ENCODE results near the gene SNAPC3.
"Not testable (repeated sequence)": the region's sequence is repeated elsewhere in the genome, so short reads cannot be mapped to it uniquely, and the experiment has no call there.

The SNAPC3 gene

DNA sequence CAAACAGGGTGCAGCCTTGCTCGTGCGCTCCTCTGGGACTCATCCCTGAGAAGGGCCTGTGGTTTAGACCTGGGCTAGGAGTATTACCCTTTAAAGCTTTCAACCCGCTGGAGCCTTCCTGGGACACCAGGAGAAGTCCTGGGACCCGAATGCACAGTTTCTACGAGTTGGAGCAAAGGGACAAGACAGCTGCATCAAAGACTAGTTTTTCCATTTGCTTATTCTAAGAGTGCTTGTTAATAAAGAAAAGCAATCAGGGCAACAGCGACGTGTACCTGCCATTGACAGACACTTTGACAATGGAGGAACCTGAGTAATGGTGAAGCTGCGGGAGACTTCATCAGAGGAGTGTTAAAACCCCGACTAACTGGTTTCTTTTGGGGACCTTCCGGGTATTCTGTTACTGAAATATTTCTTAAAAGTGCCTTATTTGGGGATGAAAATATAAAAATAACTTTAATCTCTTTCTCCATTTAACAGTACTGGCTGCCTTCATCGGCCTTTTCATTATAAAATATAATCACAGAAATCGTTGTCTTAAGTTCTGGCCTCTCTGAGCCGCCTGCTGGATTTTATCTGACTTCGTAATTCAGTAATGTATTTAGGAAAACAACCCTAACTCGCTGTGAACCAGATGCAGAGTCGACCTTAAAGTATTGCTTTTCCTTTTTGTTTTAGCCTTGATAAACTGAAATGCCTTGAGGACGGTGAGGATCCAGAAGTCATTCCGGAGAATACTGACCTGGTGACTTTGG is 732 bp downstream of the SNAPC3 start:
- no peak for DNase-seq (ENCODE audit: low spot score)

DNA sequence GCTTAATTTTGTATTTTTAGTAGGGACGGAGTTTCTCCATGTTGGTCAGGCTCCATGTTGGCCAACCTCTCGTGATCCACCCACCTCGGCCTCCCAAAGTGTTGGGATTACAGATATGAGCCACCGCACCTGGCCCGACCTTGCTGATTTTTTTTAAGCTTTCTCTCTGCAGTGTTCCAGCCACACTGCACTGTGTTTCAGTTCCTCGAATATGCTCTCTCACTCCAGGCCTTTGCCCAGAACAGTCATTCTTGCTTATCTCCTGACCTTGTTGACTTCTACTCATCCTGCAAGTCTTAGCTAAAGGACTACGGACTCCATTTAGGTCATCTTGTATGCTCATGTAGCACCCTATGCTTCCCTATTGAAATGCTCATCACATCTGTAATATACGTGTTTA is 3.3 kb downstream of the SNAPC3 start:
- no peak for DNase-seq (ENCODE audit: low spot score)

DNA sequence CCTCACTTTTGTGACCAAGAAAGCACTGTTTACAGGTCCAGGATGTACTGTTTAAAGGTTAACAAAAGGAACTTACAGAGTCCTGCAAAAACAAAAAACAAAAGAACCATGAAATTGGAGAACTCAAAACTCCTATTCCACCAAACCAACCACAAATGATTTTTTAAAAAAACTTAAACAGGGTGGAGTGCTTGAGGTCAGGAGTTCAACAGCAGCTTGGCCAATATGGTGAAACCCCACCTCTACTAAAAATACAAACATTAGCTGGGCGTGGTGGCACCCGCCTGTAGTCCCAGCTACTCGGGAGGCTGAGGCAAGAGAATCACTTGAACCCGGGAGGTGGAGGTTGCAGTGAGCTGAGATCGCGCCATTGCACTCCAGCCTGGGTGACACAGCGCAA is 5.0 kb downstream of the SNAPC3 start:
- not testable (repeated sequence) for DNase-seq (ENCODE audit: low spot score)

DNA sequence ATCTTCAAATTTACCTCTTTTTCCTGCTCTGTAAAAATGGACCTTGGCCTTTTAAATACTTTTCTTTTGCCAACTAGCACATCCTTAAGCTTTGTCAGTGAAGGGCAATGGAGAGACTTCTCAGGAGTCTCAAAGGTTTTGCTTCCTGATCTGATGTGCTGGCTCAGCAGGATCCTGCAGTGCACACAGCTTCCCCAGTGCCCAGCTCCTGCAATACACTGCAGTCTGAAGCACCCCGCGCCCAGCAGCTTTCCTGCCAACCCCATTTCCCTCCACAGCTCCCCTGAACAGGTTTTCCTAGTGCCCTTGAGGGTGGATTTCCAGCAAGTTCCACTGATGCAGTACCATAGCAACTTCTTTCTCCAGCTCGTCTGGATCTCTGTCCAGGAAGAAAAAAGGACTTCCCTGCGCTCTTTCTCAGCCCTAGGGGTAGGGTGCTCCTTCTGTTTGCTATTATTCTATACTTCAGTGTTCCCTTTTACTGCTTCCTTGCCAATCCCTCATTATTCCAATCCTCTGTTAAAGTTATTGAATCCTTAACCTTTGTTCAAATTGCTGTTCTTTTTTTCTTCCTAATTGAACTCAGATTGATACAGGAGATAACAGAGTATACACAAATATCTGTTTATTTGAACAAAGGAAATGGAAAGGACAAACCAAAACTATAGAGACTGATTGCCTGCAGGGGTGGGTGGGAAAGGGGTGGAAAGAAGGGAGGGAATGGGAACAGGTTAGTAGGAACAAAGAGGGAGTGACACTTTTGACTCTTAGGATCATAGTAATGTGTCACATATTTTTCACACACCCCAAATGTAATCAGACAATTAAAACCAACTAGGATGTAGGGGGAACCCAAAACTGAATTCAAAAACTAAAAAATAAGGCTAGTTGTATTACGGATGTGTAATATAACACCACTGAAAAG is 8.5 kb downstream of the SNAPC3 start:
- no peak for DNase-seq (ENCODE audit: low spot score)

DNA sequence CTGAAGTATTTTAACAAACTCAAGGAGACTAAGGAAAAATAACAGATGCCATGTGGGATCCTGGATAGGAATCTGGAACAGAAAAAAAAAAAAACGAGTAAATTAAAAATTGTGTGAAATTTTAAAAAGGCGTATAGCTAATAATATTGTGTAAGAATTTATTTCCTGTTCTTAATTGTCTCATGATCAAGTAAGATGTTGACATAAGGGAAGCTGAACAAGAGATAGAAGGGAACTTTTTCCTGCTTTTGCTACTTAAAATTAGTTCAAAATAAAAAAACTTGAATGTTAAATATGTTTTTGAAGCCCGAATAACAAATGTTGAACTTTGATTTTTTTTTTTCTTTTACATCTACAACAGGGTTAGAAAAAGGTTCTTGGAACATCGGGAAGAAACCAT is 10.5 kb downstream of the SNAPC3 start:
- no peak for DNase-seq (ENCODE audit: low spot score)

DNA sequence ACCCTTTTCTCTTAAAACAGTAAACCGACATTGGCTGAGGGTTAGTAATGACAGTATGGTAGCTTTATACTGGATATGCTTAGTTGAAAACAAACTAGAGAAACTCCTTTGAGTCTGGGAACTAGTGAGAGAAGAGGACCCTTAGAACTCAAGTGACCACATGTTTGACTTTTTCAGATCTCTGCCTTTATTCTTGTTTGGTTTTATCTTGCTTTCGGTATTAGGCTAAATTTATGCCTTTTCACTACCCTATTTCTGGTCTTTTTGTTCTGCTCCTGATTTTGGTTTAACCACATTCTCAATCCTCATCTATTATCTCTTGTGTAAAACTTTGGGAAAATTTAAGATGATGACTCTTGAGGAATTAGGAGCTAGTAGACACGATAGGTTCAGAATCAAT is 11.0 kb downstream of the SNAPC3 start:
- no peak for DNase-seq (ENCODE audit: low spot score)

DNA sequence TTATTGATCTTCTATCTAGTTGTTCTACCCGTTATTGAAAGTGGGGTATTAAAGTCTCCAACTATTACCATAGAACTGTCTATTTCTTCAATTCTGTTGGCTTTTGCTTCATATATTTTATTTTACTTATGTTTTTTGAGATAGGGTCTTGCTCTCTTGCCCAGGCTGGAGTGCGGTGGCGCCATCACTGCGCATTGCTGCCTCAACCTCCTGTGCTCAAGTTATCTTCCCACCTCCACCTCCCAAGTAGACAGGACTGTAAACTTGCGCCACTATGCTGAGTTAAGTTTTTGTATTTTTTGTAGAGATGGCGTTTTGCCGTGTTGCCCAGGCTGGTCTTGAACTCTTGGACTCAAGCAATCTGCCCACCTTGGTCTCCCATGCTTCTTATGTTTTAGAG is 16.2 kb downstream of the SNAPC3 start:
- DNase-seq (ENCODE audit: low spot score), result no peak

DNA sequence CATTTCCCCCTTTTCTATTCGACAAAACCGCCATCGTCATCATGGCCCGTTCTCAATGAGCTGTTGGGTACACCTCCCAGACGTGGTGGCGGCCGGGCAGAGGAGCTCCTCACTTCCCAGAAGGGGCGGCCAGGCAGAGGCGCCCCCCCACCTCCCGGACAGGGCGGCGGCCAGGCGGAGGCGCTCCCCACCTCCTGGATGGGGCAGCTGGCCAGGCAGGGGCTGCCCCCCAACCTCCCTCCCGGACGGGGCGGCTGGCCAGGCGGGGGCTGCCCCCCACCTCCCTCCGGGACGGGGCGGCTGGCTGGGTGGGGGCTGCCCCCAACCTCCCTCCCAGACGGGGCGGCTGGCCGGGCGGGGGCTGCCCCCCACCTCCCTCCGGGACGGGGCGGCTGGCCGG is 19.2 kb downstream of the SNAPC3 start:
- not testable (repeated sequence) for DNase-seq (ENCODE audit: low spot score)

DNA sequence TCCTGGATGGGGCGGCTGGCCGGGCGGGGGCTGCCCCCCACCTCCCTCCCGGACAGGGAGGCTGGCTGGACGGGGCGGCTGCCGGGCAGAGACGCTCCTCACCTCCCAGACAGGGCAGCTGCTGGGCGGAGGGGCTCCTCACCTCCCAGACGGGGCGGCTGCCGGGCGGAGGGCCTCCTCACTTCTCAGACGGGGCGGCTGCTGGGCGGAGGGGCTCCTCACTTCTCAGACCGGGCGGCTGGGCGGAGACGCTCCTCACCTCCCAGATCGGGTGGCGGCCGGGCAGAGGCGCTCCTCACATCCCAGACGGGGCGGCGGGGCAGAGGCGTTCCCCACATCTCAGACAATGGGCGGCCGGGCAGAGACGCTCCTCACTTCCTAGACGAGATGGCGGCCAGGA is 19.6 kb downstream of the SNAPC3 start:
- not testable (repeated sequence) for DNase-seq (ENCODE audit: low spot score)

DNA sequence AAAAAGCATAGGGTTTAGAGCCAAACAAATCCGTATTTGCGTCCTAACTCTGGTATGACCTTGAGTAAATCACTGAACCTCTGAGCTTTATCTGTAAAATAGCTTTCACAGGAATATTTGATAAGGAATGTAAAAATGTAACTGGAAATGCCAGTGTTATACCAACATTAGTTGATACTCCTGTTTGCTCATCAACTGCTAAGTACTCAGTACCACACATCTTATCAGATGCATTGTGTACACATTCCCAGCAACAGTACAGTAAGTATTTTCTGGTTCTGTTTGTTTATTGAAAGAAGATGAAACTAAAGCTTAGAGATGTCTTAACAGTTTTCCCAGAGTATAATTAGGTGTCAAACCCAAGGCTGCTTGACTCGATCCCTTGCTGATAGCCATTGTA is 21.5 kb downstream of the SNAPC3 start:
- DNase-seq (ENCODE audit: low spot score), result no peak

DNA sequence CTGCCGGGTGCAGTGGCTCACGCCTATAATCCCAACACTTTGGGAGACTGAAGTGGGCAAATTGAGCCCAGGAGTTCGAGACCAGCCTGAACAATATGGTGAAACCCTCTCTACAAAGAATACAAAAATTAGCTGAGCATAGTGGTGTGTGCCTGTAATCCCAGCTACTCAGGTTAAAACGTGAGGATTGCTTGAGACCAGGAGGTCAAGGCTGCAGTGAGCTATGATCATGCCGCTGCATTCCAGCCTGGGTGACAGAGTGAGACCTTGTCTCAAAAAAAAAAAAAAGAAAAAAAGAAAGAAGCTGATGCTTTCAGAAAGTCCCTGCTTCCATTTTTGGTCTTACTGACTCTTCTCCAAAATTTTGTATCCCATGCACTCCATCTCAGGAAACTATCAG is 31.3 kb downstream of the SNAPC3 start:
- DNase-seq (ENCODE audit: low spot score), result no peak

DNA sequence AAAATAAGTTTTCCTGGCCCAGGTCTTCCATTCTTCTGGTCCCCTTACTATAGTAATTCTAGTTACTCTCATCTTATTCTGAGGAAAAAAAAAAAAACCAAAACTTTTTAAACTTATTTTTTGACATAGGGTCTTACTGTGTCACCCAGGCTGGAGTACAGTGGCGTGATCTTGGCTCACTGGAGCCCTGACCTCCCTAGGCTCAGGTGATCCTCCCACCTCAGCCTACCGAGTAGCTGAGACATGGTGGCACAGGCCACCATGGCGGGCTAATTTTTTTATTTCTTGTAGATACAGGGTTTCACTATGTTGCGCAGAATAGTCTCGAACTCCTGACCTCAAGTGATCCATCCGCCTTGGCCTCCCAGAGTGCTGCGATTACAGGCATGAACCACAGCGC is 38.4 kb downstream of the SNAPC3 start:
- no peak for DNase-seq (ENCODE audit: low spot score)

DNA sequence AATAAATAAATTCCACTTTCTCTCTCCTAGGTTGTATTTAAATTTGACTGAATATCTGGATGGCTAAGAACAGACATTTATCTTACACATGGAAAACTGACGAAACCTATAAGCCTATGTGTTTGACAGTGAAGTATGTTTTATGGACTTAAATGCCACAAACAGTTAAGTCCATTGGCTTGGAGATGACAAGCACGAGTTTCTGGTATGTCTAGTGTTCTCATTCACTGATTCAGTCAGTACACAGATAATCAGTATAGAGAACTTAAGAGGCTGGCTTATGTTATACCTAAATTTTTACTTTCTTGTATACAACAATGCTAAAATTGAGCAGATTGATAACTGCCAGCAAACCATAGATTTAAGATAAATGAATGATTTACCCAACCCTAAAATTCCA is 38.9 kb downstream of the SNAPC3 start:
- no peak for DNase-seq (ENCODE audit: low spot score)

DNA sequence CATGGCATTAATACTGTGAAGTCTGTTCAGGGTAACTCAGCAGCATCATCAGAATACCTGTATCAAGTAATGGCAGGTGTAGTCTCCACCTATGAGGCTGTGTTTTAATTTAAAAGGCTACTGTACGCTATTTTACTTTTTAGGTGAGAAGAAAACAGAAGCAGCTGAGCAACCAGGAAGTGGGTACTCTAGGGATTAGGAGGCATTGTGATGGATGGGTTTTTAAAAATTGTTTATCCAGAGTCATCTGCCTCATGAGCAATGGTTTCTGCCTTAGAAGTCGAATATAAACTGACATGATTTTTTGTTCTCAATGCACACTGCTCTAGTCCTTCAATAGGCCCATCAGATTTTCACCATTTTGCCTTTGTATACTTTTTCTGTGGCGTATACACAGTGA is 45.5 kb downstream of the SNAPC3 start:
- no peak for DNase-seq (ENCODE audit: low spot score)

DNA sequence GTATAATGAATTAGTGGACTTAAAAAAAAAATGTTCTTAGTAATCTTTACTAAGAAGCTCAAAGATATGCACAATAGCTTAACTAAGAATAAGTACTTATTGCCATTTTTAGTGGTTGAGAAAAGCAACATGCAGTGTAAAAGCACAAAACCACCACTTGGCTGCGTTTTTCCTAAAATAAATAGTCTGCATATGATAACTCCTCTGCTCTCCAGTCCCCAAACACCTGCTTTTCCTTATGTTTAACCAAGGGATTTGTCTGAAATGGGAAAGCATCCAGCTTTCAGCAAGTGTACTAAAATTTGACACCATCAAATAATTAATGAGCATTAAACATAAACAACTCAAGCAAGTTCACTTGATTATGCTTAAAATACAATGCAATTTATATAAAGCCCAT is 46.7 kb downstream of the SNAPC3 start:
- DNase-seq (ENCODE audit: low spot score), result no peak

DNA sequence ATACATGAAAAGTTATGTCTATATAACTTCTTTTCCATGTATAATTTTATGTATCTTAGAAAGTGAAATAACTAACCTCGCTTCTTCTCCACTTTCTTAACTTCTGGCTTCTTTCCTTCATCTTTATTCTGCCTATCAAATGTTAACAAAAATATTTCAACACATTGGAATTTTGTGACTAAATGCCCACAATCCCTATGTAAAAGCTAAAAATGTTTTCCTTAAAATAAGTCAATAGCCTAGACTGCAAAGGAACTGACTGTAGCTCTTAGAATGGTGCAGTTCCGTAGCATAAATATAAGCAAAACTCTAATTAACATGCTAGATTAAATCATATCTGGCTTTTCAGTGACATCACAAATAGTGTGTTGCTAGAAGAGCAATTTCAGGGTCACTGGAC is 47.2 kb downstream of the SNAPC3 start:
- no peak for DNase-seq (ENCODE audit: low spot score)

DNA sequence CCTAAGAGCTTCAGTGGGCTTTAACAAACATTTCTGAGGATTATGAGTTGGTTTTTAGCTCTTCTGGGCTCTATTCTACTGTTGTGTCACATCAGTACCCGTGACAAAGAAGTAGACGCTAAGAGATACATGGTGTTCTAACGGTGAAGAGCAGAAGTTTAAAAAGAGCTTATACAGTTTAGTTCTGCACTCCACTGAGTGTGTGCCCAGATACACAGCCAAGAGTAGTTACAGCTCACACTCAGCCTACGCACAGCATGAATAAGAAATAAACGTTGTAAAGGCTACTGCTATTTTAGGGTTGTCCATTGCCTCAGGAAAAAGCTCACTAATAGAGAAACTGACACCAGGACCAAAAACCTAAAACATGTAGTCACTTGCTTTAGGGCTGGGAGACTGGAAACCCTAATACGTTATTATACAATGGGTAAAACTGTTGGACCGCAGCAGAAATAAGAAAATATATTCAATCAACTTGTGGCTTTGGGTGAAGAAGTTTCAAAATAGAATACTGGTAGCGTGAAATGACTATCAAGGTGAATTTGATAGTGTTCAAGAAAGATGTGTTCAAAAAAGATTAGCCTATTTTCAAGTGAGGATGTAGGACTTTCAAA is 53.4 kb downstream of the SNAPC3 start:
- no peak for DNase-seq (ENCODE audit: low spot score)

DNA sequence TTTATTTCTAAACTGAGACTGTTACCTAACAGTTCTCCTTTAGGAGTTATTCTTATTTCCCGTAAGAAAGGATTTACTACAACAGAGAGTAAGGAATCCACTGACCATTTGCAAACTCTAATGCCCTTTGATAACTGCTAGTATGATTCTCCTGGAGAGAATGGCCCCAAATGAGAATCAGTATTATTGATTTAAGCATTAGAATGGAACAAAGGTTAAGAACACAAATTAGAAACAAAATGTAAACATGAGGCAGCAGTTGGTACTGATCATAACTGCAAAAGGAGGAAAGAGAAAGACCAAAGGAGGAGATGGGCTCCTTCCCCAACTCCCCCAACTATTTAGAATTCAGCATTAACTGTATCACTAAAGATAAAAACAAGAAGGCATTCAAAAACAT is 57.4 kb downstream of the SNAPC3 start:
- DNase-seq (ENCODE audit: low spot score), result no peak

DNA sequence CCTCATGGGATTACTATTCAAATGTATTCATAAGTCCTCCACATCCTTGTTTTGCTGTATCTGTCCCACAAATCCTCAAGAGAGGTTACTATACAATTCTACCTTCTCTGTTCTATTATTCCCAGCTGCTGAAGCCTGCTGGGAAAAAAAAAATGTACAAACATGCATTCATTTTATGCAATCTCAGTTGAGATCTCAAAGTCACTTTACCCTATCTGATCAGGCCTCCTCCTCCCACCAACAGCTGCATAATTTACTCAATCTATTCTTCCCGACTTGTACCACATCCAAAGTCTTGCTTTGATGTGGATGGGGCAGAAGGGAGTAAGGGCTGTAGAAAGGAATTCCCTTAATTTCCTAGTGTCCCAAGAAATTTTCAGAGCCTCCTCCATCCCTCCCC is 59.5 kb downstream of the SNAPC3 start:
- no peak for DNase-seq (ENCODE audit: low spot score)

DNA sequence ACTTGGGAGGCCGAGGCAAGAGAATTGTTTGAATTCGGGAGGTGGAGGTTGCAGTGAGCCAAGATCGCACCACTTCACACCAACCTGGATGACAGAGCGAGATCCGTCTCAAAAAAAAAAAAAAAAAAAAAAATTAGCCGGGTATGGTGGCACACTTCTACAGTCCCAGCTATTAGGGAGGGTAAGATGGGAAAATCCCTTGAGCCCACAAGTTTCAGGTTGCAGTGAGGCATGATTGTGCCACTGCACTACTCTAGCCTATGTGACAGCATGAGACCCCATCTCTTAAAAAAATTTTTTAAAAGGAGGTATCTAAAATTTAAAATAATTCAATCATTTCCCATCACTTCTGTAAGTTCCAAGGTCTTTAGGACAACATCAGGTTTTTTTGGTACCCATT is 62.1 kb downstream of the SNAPC3 start:
- no peak for DNase-seq (ENCODE audit: low spot score)

DNA sequence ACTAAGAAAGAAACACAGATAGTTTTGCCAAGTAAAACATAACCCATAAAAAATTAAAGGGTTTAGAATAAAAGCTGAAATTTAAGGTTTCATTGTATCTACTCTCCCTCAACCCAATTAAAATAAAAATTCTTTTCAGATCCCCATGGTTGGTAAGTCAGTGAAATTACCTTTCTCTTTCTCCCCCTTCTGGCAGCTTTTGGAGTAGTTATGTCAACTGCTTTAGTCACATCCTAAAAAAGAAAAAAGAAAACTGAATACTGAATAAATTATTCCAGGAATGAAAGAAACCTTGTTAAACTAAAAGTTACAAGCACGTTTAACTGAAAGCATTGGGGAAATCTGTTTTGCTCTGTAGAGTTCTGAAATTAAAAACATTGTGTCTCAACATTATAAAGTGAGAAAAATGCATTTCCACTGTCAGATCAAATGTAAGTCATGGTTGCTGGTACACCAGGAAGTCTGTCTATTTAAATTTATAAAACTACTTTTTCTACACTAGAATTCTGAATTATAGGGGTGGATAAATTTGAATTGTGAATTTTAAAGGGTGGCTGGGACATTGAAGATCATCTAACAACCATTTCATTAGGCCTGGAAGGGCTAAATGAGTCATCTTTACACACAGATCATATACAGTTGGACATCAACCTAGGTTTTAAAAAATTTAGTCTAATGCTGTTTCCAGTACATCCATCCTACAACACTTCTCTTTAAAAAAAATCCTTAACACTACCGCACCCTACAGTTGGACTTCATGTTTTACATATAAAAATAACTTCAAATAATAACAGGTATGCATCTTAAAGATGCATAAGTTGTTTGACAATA is 63.4 kb downstream of the SNAPC3 start:
- DNase-seq (ENCODE audit: low spot score), result peak; percentile 20

DNA sequence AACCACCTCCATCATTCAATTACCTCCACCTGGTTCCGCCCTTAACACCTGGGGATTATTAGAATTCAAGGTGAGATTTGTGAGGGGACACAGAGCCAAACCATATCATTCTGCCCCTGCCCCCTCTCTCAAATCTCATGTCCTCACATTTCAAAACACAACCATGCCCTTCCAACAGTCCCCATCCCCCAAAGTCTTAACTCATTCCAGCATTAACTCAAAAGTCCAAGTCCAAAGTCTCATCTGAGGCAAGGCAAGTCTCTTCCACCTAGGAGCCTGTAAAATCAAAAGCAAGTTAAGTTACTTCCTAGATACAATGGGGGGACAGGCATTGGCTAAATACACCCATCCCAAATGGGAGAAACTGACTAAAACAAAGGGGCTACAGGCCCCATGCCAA is 69.3 kb downstream of the SNAPC3 start:
- DNase-seq (ENCODE audit: low spot score), result no peak
